ENCODE measurements around the gene CCNB1IP1.
"Not testable (repeated sequence)": the region's sequence is repeated elsewhere in the genome, so short reads cannot be mapped to it uniquely, and the experiment has no call there.

Gene CCNB1IP1

GRCh38 chr14:20277409-20277808 lies 55.7 kb downstream of the CCNB1IP1 start:
- DNase-seq, result no peak
- in situ Hi-C loops (cut with HindIII; ENCODE audit: low pct_ligation_motif_present, low pct_unique_long_range_greater_than_20kb, low sequenced_read_pairs), result no loop called here

GRCh38 chr14:20274062-20274461 lies 59.0 kb downstream of the CCNB1IP1 start:
- DNase-seq, result no peak
- in situ Hi-C loops (cut with HindIII; ENCODE audit: low pct_ligation_motif_present, low pct_unique_long_range_greater_than_20kb, low sequenced_read_pairs), result no loop called here

- in situ Hi-C loops (cut with HindIII; ENCODE audit: low pct_ligation_motif_present, low pct_unique_long_range_greater_than_20kb, low sequenced_read_pairs); DNase-seq: not testable (repeated sequence)
Measured at GRCh38 chr14:20264361-20264760, 68.7 kb downstream of the CCNB1IP1 start.

GRCh38 chr14:20262642-20263128 lies 70.4 kb downstream of the CCNB1IP1 start:
- in situ Hi-C loops (cut with HindIII; ENCODE audit: low pct_ligation_motif_present, low pct_unique_long_range_greater_than_20kb, low sequenced_read_pairs), result no loop called here
- peak; percentile 4 for DNase-seq

All from ACHN (cell line).